HFF-Myc (cell line): ENCODE measurements around the gene ABCA2.

ENCODE experiments used
- DNase-seq: peaks from one replicate; pipeline ENCODE4 v3.0.0-alpha.2; 2011; ENCODE audit warnings: low read depth; ENCODE audit errors: extremely low read depth
- H3K4me3 ChIP-seq: replicated peaks from 2 replicates; pipeline ENCODE4 v1.5.1; 2011; ENCODE audit warnings: low read depth, mild to moderate bottlenecking, control low read depth, low read length
- CTCF ChIP-seq: IDR thresholded peaks from 2 replicates; pipeline ENCODE4 v1.5.1; 2012; ENCODE audit warnings: mild to moderate bottlenecking, low read depth, low read length, control low read depth; ENCODE audit errors: missing control alignments

The ABCA2 gene

GRCh38 chr9:137073992-137074399, 46.0 kb upstream of the ABCA2 start:
- DNase-seq = no peak
- TF ChIP-seq CTCF = no peak

DNA sequence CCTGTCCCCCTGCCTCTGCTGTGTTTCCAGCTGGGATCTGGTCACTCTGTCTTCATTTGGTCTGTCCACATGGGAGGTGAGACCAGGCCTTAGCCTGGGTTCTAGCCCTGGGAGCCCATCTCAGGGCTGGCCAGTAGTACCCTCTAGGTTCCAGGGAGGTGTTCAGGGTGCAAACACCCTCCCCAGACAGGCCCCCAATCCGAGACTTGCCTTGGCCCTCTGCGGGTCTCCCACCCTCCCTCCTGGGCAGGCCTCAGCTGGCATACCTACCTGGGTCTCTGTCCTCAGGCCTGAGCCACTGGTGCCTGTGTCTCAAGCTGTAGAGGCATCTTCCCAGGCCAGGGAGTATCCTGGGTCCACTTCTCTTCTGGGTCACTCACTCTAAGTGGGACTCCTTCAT, 43.2 kb upstream of the ABCA2 start:
- no peak for TF ChIP-seq CTCF
- peak overlapping the region; percentile 58 for H3K4me3 ChIP-seq
- DNase-seq = no peak

More at GRCh38 chr9:137073992-137074399, 46.0 kb upstream of the ABCA2 start:
- H3K4me3 ChIP-seq = no peak overlapping the region

- DNase-seq = no peak
- H3K4me3 ChIP-seq = peak overlapping the region; percentile 58
Observed at GRCh38 chr9:137070906-137071275, 42.9 kb upstream of the ABCA2 start.

GRCh38 chr9:137070201-137070905, 42.3 kb upstream of the ABCA2 start, which contains the start of gene SAPCD2:
Gene SAPCD2, minus strand, starts transcription at chr9:137070557. Its CDS starts 97 bp downstream, at chr9:137070460.
- peak within 1 kb of the TSS; percentile 58 for H3K4me3 ChIP-seq
- peak; percentile 56 for DNase-seq
- TF ChIP-seq CTCF = no peak

More at GRCh38 chr9:137070906-137071275, 42.9 kb upstream of the ABCA2 start:
- TF ChIP-seq CTCF = peak; percentile 3

GRCh38 chr9:137069508-137070091, 41.6 kb upstream of the ABCA2 start:
- no peak for DNase-seq
- peak overlapping the region; percentile 58 for H3K4me3 ChIP-seq
- TF ChIP-seq CTCF = no peak

GRCh38 chr9:137068539-137069507, 40.8 kb upstream of the ABCA2 start:
- no peak for TF ChIP-seq CTCF
- DNase-seq = no peak
- H3K4me3 ChIP-seq = peak overlapping the region; percentile 58
